ENCODE results near the gene FBXL4. TPM values are rescaled to one million over a fixed set of nuclear protein-coding genes. Genes with fewer than 3 reads are reported as not detected.

The FBXL4 gene
- total RNA-seq: 10.2 TPM in 2 replicates

GRCh38 chr6:98947411-98948292, at the start of gene FBXL4:
TSS of gene FBXL4 (minus strand) at chr6:98947946. CDS start at chr6:98926988, 20,958 bp downstream.

GRCh38 chr6:98834060-98835031, 113.4 kb downstream of the FBXL4 start, which contains the start of gene POU3F2:
TSS of gene POU3F2 (plus strand) at chr6:98834574. CDS start at chr6:98834874, 300 bp downstream.

Other genes with a start within 250 kb of the FBXL4 start
- gene POU3F2, start 113.4 kb downstream of the FBXL4 start, total RNA-seq: not detected in 2 replicates

All from cardiac ventricle fibroblast (primary cell).